Fibroblast of mammary gland (primary cell): ENCODE data around the gene ISL2.

ENCODE experiments used
- DNase-seq: peaks from one replicate; pipeline ENCODE4 v3.0.0-alpha.2; 2010; ENCODE audit warnings: low read depth
- H3K4me3 ChIP-seq: 2 replicates; pipeline ENCODE4 v1.5.1; 2011; ENCODE audit warnings: low read depth, mild to moderate bottlenecking, low read length, moderate library complexity; ENCODE audit not compliant: control insufficient read depth
- TF ChIP-seq, protein P1 (sequence below): conservative IDR thresholded peaks from 2 replicates; pipeline ENCODE4 v1.5.1; 2011; ENCODE audit warnings: low read depth, low read length, inconsistent platforms; ENCODE audit not compliant: control insufficient read depth, insufficient read depth

Gene ISL2

GRCh38 chr15:76333720-76334437, 2.7 kb upstream of the ISL2 start:
- no peak overlapping the region for H3K4me3 ChIP-seq
- TF ChIP-seq, protein P1, sequence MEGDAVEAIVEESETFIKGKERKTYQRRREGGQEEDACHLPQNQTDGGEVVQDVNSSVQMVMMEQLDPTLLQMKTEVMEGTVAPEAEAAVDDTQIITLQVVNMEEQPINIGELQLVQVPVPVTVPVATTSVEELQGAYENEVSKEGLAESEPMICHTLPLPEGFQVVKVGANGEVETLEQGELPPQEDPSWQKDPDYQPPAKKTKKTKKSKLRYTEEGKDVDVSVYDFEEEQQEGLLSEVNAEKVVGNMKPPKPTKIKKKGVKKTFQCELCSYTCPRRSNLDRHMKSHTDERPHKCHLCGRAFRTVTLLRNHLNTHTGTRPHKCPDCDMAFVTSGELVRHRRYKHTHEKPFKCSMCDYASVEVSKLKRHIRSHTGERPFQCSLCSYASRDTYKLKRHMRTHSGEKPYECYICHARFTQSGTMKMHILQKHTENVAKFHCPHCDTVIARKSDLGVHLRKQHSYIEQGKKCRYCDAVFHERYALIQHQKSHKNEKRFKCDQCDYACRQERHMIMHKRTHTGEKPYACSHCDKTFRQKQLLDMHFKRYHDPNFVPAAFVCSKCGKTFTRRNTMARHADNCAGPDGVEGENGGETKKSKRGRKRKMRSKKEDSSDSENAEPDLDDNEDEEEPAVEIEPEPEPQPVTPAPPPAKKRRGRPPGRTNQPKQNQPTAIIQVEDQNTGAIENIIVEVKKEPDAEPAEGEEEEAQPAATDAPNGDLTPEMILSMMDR: peak; percentile 28
- no peak for DNase-seq

- H3K4me3 ChIP-seq: no peak overlapping the region
- TF ChIP-seq, protein P1: no peak
- DNase-seq: no peak
Measured at GRCh38 chr15:76334438-76335306, 1.9 kb upstream of the ISL2 start.

DNA sequence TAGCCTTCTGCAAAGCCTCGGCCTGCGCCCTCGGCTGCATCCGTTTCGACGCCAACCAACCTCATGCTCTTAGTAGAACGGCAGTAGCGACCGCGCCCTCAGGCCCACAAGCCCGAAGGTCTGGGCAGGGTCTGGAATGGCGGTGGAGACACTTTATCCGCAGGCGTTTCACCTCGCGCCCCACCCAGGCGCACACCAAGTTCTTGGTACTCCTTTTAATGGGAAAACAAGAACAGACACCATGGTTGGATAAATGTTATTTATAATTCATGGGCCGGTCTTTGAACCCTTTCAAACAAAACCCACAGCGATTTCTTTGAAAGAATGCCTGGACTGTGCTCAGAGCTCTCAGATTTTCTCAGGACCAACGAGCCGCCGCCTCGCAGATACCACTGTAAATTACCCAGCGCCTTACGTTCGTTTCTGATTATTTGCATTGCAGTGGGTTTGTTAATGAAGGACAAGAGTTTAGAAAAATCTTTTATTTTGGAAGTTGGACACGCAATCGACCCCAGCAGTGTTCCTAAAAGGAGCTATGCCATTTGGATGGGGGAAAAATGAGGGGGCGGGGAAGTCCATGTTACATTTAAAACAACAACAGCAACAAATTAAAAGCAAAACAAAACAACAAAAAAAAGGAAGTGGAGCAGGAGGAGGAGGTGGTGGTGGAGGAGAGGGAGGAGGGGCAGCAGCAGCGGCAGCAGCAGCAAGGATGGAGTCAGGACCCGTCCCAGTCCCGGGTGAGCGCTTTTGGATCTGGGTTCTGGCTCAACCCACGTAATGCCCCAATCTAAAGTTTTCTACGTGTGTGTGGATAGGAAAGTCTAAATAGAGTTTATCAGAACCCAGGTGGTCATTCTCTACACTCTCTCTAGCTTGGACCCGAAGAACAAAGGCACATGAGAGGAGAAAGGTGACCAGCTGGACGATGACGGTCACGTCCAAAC, 993 bp upstream of the ISL2 start:
- DNase-seq: no peak
- peak overlapping the region; percentile 24 for H3K4me3 ChIP-seq
- TF ChIP-seq, protein P1: no peak

- TF ChIP-seq, protein P1: no peak
- DNase-seq: no peak
- no peak overlapping the region for H3K4me3 ChIP-seq
Measured at GRCh38 chr15:76337059-76337695, 604 bp downstream of the ISL2 start.

- no peak overlapping the region for H3K4me3 ChIP-seq
- no peak for DNase-seq
- TF ChIP-seq, protein P1: no peak
Measured at GRCh38 chr15:76337696-76338485, 1.3 kb downstream of the ISL2 start.
